Stimulated activated CD8-positive, alpha-beta memory T cell treated with anti-CD3 and anti-CD28 coated beads, Interleukin-15, amount 100 ng/mL, for 48 hours (primary cell): Measurements from ENCODE around the gene NECAB3.
"Not testable (repeated sequence)": the region's sequence is repeated elsewhere in the genome, so short reads cannot be mapped to it uniquely, and the experiment has no call there.

Source experiments
- DNase-seq, 2 donors: peaks; one replicate each; pipeline ENCODE4 v3.0.0-alpha.2; 2020; ENCODE audit warnings: low read depth in 2 of 2

The NECAB3 gene

GRCh38 chr20:33650111-33650752, 24.0 kb downstream of the NECAB3 start:
- no peak for DNase-seq

GRCh38 chr20:33649201-33649681, 25.0 kb downstream of the NECAB3 start:
- no peak for DNase-seq

- DNase-seq = no peak
These were observed 25.7 kb downstream of the NECAB3 start for GRCh38 chr20:33648396-33649004.

GRCh38 chr20:33647603-33648395, 26.4 kb downstream of the NECAB3 start:
- DNase-seq = no peak

- not testable (repeated sequence) for DNase-seq
These were observed 27.1 kb downstream of the NECAB3 start for GRCh38 chr20:33646959-33647602.

GRCh38 chr20:33646191-33646590, 28.0 kb downstream of the NECAB3 start:
- DNase-seq = no peak

- no peak for DNase-seq
These were observed 28.8 kb downstream of the NECAB3 start for GRCh38 chr20:33645396-33645795.

- DNase-seq = no peak
These were observed 29.2 kb downstream of the NECAB3 start for GRCh38 chr20:33645072-33645358.

- DNase-seq = no peak
These were observed 29.7 kb downstream of the NECAB3 start for GRCh38 chr20:33644313-33645071.

GRCh38 chr20:33640287-33640686, 33.9 kb downstream of the NECAB3 start:
- DNase-seq = no peak

- DNase-seq = no peak
These were observed 37.5 kb downstream of the NECAB3 start for GRCh38 chr20:33636776-33637175.

- DNase-seq = no peak
These were observed 38.9 kb downstream of the NECAB3 start for GRCh38 chr20:33635341-33635740.

GRCh38 chr20:33631910-33632309, 42.3 kb downstream of the NECAB3 start:
- DNase-seq = not testable (repeated sequence)

GRCh38 chr20:33630507-33630906, 43.7 kb downstream of the NECAB3 start:
- DNase-seq = no peak

- no peak for DNase-seq
These were observed 44.2 kb downstream of the NECAB3 start for GRCh38 chr20:33629979-33630378.

- no peak for DNase-seq
These were observed 44.7 kb downstream of the NECAB3 start for GRCh38 chr20:33629533-33629932.

- no peak for DNase-seq
These were observed 46.5 kb downstream of the NECAB3 start for GRCh38 chr20:33627577-33628216.

GRCh38 chr20:33626190-33626589, 48.0 kb downstream of the NECAB3 start:
- no peak for DNase-seq

GRCh38 chr20:33624399-33624798, 49.8 kb downstream of the NECAB3 start:
- DNase-seq = no peak

- DNase-seq = no peak
These were observed 51.4 kb downstream of the NECAB3 start for GRCh38 chr20:33622705-33623365.
